Measurements from ENCODE around the gene NOC2L. TPM values are rescaled to one million over a fixed set of nuclear protein-coding genes. Genes with fewer than 3 reads are reported as not detected.

The NOC2L gene
- total RNA-seq, 2 donors from 2014 or later: 57.6 to 141 TPM

DNA sequence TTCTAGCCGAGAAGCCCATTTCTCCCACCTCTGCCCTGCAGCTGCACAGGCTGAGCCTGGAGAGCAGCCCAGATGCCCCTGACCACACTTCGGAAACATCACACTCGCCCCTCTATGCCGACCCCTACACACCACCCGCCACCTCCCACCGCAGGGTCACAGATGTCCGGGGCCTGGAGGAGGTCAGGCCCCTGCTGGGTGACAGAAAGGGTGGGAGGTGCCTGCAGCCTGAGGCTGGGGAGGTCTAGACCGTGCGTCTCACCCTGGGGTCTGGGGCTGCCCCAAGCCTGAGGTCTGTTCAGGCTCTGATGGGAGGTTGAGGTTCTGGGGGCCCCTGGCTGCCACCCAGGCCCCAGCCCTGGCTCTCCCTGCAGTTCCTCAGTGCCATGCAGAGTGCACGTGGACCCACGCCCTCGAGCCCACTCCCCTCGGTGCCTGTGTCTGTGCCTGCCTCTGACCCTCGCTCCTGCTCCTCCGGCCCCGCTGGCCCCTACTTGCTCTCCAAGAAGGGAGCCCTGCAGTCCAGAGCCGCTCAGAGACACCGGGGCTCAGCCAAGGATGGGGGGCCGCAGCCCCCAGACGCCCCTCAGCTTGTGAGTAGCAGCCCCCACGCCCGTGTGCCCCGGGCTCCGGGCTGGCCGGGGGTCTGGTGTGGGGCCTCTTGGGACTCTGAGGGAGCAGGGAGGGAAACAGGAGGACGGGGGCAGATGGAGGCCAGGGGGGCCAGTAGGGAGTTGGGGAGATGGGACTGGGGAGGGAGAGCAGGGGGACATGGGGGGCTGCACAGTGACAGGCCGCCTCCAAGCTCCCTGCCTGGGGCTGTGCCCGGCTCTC, 14.6 kb upstream of the NOC2L start:
- ATAC-seq (replicated peaks): no peak
- H3K27ac Mint-ChIP-seq: no peak overlapping the region
- H3K4me1 Mint-ChIP-seq: peaks cover 6% of the 10 kb centered on the region
- H3K36me3 Mint-ChIP-seq (ENCODE audit: low read depth): no peaks in the 10 kb centered on the region
- H3K27me3 Mint-ChIP-seq: peaks cover 4% of the 10 kb centered on the region
- H3K9me3 Mint-ChIP-seq: no peaks in the 10 kb centered on the region
- no peak overlapping the region for H3K4me3 Mint-ChIP-seq

DNA sequence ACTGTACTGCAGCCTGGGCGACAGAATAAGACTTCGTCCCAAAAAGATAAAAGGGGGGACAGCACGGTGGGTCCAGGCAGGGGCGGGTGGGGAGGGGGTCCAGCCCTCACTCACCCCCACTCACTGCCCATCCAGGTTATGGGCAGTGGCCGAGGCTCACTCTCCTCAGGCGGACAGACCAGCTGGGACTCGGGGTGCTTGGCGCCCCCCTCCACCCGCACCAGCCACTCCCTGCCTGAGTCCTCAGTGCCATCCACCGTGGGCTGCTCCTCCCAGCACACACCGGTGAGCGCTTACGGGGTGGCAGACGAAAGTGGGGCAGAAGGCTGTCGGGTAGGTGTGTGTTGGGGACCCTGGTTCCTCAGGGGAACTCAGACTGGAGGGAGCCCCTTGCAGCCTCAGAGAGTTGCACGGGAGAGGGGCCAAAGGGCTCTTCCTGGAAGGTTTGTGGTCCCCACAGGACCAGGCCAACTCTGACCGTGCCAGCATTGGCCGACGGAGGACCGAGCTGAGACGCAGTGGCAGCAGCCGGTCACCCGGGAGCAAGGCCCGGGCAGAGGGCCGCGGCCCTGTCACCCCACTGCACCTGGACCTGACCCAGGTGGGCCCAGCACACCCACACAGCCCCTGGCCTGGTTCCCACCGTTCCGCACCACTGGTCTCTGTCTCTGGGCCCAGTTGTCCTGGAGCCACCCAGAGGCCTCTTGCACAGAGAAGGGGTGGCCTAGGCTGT, 13.8 kb upstream of the NOC2L start:
- Mint-ChIP-seq H3K4me1 (peaks cover 6% of the 10 kb centered on the region), H3K4me3 (no peak overlapping the region), H3K27ac (no peak overlapping the region), H3K36me3 (ENCODE audit: low read depth) (no peaks in the 10 kb centered on the region), H3K9me3 (no peaks in the 10 kb centered on the region), H3K27me3 (peaks cover 4% of the 10 kb centered on the region)
- ATAC-seq (replicated peaks): no peak

DNA sequence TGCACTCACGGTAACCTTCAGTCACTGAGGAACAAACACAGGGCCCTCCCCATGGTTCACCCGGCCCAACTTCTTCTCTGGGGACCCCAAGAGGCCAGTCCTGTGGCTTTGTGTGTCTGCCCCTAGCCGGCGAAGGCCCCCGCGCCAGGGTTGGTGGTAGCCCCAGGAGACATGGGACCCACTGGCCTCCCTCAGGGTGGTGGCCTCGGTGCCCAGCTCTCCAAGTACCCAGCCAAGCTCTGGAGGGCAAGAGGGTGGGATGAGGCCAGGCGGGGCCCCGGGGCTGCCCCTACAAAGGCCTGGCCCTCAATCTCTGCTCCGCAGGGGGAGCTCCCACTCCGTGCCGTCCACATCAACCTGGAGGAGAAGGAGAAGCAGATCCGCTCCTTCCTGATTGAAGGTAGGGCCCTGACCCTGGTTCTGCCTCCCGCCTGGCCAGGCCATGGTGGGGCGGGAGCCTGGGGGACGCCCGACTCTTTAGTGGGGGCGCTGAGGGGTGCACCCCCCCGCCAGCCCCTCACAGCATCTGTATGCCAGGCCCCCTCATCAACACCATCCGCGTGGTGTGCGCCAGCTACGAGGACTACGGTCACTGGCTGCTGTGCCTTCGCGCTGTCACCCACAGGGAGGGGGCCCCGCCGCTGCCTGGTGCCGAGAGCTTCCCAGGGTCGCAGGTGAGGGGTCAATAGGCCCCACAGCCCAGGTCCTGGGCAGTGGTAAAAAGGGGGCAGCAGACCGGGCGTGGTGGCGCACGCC, 12.9 kb upstream of the NOC2L start:
- Mint-ChIP-seq H3K4me3 (no peak overlapping the region), H3K9me3 (no peaks in the 10 kb centered on the region), H3K27me3 (peaks cover 4% of the 10 kb centered on the region), H3K27ac (no peak overlapping the region), H3K4me1 (peaks cover 6% of the 10 kb centered on the region), H3K36me3 (ENCODE audit: low read depth) (no peaks in the 10 kb centered on the region)
- no peak for ATAC-seq (replicated peaks)

DNA sequence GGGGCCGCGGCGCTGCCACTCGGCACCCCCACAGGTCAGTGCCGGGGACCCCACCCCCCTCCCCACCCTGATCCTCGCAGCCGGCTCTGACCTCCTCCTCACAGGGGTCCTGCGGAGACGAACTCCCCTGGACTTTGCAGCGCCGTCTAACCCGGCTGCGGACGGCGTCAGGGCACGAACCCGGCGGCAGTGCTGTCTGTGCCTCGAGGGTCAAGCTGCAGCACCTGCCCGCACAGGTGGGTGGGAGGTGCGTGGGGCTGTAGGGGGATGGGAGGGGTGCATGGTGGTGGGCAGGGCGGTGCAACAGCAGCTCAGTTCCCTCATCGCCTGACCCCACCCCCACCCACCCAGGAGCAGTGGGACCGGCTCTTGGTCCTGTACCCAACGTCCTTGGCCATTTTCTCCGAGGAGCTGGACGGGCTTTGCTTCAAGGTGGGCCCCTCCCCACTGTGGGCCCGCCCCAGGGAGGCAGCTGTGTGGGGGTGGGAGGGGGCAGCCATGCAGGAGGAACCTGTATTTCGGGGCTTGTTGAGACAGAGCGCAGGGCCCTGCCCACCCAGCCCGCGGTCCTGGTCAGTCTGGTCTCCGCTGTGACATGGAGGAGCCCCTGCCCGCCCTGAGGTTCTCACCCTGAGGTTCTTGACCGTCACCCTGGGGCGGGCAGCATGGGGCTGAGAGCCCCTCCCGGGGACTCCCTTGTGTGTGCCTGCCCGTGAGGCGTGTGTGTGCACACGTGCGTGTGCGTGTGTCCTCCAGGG, 12.1 kb upstream of the NOC2L start:
- Mint-ChIP-seq H3K4me1 (peaks cover 6% of the 10 kb centered on the region), H3K27me3 (peaks cover 4% of the 10 kb centered on the region), H3K9me3 (no peaks in the 10 kb centered on the region), H3K36me3 (ENCODE audit: low read depth) (no peaks in the 10 kb centered on the region), H3K4me3 (no peak overlapping the region), H3K27ac (no peak overlapping the region)
- ATAC-seq (replicated peaks): no peak

DNA sequence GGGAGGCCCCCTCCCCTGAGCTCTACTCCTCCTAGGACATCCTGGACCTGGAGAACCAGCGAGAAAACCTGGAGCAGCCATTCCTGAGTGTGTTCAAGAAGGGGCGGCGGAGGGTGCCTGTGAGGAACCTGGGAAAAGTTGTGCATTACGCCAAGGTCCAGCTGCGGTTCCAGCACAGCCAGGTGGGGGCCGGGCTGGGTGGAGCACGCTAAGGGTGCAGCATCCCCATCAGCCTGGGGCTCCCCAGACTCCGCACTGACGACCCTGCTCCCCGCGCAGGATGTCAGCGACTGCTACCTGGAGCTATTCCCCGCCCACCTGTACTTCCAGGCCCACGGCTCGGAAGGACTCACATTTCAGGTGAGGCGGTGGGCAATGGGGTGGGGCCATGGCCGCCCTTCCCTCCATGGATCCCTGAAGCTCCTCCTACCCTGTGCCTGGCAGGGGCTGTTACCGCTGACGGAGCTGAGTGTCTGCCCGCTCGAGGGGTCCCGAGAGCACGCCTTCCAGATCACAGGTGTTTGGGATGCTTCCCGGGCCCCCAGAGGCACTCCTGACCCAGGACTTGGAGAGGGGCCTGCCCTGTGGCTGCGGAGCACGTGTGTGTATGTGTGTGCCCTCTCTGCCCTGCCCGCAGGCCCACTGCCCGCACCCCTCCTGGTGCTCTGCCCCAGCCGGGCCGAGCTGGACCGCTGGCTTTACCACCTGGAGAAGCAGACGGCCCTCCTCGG, 11.4 kb upstream of the NOC2L start:
- Mint-ChIP-seq H3K9me3 (no peaks in the 10 kb centered on the region), H3K4me3 (no peak overlapping the region), H3K27ac (no peak overlapping the region), H3K27me3 (no peaks in the 10 kb centered on the region), H3K4me1 (no peaks in the 10 kb centered on the region), H3K36me3 (ENCODE audit: low read depth) (no peaks in the 10 kb centered on the region)
- no peak for ATAC-seq (replicated peaks)

DNA sequence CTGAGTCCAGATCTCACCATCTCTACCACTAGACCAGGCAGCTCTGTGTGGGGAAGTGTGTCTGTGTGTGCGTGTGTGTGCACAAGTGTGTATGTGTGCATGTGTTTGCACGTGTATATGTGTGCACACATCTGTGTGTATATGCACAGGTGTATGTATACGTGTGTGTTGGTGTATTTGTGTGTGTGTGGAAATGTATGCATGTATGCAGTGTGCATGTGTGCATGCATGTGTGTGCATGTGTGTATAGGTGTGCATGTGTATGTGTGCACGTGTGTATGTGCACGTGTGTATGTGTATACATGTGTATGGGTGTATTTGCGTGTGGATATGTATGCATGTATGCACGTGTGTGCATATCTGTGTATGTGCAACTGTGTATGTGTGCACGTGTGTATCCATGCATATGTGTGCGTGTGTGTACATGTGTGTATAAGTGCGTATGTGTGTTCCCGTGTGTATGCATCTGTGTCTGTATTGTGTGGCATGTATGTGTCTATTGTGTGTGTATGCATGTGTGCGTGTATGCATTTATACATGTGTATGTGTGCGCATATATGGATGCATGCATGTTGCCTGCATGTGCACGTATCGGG, 10.3 kb upstream of the NOC2L start:
- H3K27me3 Mint-ChIP-seq: no peaks in the 10 kb centered on the region
- no peaks in the 10 kb centered on the region for H3K4me1 Mint-ChIP-seq
- ATAC-seq (replicated peaks): no peak
- H3K27ac Mint-ChIP-seq: no peak overlapping the region
- H3K9me3 Mint-ChIP-seq: no peaks in the 10 kb centered on the region
- no peak overlapping the region for H3K4me3 Mint-ChIP-seq
- no peaks in the 10 kb centered on the region for H3K36me3 Mint-ChIP-seq (ENCODE audit: low read depth)

DNA sequence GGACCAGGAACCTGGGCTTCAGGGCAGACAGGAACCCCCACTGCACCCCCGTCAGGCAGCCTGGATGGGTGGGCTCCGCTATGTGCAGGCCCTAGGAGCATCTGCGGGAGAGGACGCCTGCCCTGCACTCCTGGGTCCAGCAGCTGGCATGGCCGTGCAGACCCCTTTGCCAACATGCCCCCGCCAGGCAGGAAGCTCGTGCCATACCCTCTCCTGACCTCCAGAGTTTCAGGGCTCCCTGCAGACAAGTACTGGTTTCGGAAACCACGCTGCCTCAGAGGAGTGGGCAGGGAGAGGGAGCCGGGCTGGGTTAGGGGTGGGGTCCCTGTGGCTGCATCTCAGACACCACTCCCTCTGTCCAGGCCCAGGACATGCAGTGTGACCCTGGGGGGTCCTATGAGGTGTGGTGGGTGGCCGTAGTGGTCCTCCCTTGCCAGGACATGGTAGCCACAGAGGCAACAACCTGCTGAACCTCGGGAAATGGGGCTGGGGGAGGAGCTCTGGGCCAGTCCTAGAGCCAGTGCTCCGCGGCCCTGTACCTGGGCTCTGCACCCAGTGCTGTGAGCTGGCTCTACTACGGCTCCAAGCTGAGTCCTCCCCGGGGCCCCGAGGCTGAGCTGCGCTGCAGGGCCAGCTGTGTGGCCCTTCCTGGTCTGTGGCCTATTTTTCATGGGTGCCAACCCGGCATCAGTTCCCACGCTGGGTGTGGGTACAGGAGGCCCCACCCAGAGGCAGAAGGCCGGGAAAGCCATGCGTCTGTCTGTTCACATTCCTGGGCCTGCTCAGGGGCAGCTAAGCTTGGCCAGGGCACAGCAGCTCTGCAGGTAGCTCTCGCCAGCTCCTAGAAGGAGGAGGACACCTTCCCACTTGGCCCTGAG, 8.6 kb upstream of the NOC2L start:
- Mint-ChIP-seq H3K4me1 (no peaks in the 10 kb centered on the region), H3K36me3 (ENCODE audit: low read depth) (peaks cover 6% of the 10 kb centered on the region), H3K27ac (no peak overlapping the region), H3K4me3 (no peak overlapping the region), H3K9me3 (no peaks in the 10 kb centered on the region), H3K27me3 (no peaks in the 10 kb centered on the region)
- ATAC-seq (replicated peaks): no peak

DNA sequence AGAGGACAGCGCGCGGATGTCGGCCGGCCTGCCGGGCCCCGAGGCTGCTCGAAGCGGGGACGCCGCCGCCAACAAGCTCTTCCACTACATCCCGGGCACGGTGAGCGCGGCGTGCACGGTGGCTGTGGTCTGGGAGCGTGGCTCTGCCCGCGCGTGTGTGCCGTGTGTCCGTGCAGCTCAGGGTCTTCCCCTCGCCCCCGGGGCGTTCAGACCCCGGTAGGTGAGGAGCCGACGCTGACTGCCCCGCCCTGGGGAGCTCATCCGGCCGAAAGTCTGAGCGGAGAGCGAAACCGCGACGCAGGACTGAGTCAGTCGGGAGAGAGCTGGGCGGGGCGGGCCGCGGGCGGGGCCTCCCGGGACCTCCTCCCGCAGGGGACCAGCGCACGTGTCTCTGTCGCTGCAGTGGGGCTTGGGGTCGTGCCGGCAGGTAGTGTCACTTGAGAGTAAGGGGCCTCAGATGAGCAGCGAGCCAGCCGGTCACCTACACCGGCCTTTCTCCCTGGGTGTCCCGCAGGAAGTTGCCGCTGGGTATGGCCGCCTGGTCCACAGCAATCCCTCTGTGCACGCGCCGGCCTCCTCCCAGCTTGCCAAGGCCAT, 7.7 kb upstream of the NOC2L start:
- H3K27me3 Mint-ChIP-seq: no peaks in the 10 kb centered on the region
- H3K4me3 Mint-ChIP-seq: peak overlapping the region; percentile 65
- no peaks in the 10 kb centered on the region for H3K4me1 Mint-ChIP-seq
- no peak overlapping the region for H3K27ac Mint-ChIP-seq
- ATAC-seq (replicated peaks): peak; percentile 93
- peaks cover 6% of the 10 kb centered on the region for H3K36me3 Mint-ChIP-seq (ENCODE audit: low read depth)
- no peaks in the 10 kb centered on the region for H3K9me3 Mint-ChIP-seq

DNA sequence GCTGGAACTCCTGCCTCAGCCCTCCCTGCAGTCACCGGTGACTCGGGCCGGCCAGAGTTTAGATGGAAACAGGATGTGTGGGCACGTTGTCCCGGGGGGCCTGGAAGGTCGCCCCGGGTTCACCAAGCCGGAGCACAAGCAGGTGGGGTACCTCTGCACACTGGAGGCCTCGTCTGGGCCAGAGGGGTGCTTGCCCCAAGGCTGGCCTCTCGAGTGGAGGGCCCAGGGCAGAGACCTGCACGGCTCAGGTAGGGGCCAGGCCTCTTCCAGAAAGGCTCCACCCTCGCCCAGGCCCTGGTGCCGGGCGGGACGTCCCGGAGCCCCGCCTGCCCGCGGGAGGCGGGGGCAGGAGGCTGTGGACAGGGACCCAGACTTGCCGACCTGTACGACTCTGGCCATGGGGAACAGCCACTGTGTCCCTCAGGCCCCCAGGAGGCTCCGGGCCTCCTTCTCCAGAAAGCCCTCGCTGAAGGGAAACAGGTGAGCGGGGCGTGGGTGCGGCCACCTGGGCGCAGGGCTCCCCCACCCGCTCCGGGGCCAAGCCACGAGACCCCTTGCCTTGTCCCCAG, 7.2 kb upstream of the NOC2L start, which contains the start of gene PLEKHN1:
PLEKHN1 (plus strand) TSS at position 348 of the 569 bp plus-strand sequence; CDS start at position 398, 50 bp downstream.
- H3K9me3 Mint-ChIP-seq: no peaks in the 10 kb centered on the region
- H3K27ac Mint-ChIP-seq: no peak within 1 kb of the TSS
- peaks cover 6% of the 10 kb centered on the region for H3K36me3 Mint-ChIP-seq (ENCODE audit: low read depth)
- H3K27me3 Mint-ChIP-seq: no peaks in the 10 kb centered on the region
- H3K4me3 Mint-ChIP-seq: peak within 1 kb of the TSS; percentile 65
- peak; percentile 82 for ATAC-seq (replicated peaks)
- no peaks in the 10 kb centered on the region for H3K4me1 Mint-ChIP-seq

DNA sequence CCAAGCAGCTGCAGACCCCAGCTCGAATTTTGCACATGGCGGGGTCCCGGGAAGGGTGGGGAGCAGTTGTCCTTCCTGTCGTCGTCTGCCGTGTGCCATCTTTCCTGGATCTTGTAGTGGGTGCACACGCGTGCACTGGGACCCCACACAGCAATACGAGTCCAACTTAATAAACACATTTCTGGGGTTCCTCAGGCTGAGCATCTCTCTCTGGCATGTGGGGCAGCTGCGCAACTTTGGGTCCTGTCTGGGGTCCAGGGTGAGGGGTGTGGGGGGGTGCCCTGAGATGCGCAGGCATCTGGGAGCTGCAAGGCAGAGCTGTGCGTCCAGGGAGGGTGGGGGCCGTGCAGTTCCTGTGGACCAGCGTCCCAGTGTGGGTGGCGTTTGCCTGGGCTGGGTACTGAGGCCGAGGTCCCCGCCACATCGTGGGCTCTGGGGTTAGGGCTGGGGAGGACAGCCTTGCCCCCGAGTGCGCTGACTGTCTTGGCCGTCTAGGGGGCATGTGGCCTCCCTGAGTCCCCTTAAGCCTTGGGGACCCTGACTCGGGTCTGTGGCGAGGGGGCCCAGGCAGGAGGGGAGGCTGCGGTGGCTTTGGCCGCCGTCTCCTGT, 6.6 kb upstream of the NOC2L start:
- Mint-ChIP-seq H3K27ac (no peak overlapping the region), H3K9me3 (no peaks in the 10 kb centered on the region), H3K4me3 (peak overlapping the region; percentile 45), H3K27me3 (no peaks in the 10 kb centered on the region), H3K36me3 (ENCODE audit: low read depth) (peaks cover 6% of the 10 kb centered on the region), H3K4me1 (no peaks in the 10 kb centered on the region)
- ATAC-seq (replicated peaks): no peak

DNA sequence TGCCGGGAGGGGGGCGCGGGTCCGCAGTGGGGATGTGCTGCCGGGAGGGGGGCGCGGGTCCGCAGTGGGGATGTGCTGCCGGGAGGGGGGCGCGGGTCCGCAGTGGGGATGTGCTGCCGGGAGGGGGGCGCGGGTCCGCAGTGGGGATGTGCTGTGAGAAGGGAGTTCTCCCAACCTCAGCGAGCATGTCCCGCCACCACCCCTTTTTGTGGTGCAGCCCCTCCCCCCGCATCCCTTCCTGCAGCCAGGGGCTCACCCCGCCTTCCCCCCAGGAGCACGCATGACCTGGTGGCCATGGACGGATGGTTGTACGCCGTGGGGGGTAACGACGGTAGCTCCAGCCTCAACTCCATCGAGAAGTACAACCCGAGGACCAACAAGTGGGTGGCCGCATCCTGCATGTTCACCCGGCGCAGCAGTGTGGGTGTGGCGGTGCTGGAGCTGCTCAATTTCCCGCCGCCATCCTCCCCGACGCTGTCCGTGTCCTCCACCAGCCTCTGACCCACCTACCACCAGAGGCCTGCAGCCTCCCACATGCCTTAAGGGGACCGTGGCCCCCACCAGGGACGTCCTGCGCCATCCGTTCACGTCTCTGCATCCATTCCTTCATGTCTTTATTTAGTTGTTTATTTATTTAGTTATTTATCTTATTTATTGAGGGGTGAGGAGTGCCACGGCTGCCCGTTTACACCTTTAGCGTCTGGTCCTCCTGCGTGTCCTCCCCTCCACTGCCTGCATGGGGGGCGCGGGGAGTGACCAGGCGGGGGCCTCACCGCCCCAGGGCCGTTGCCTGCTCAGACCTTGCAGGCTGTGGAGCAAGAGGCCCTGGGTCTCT, 5.9 kb upstream of the NOC2L start:
- ATAC-seq (replicated peaks): no peak
- Mint-ChIP-seq H3K36me3 (ENCODE audit: low read depth) (peaks cover 6% of the 10 kb centered on the region), H3K9me3 (no peaks in the 10 kb centered on the region), H3K27me3 (no peaks in the 10 kb centered on the region), H3K4me1 (no peaks in the 10 kb centered on the region), H3K4me3 (peak overlapping the region; percentile 45), H3K27ac (no peak overlapping the region)

Data from activated T-helper 17 cell treated with anti-CD3 and anti-CD28 coated beads, Interleukin-2, amount 50 U/mL, for 72 hours (primary cell).